Glutamatergic neuron (in vitro differentiated cells): Measurements from ENCODE around the gene COL19A1. TPM values are rescaled to one million over a fixed set of nuclear protein-coding genes. Genes with fewer than 3 reads are reported as not detected.

Source experiments
- DNase-seq: peaks from one replicate; pipeline ENCODE4 v3.0.0; 2022
- H3K27ac Mint-ChIP-seq: one replicate; pipeline ENCODE4 v1.8.0; 2020; ENCODE audit warnings: mild to moderate bottlenecking, mixed read lengths, inconsistent platforms; ENCODE audit not compliant: unreplicated experiment
- H3K27me3 Mint-ChIP-seq: one replicate; pipeline ENCODE4 v1.8.0; 2020; ENCODE audit warnings: mild to moderate bottlenecking, moderate library complexity, mixed read lengths, inconsistent platforms; ENCODE audit not compliant: unreplicated experiment
- H3K36me3 Mint-ChIP-seq: one replicate; pipeline ENCODE4 v1.8.0; 2020; ENCODE audit warnings: mild to moderate bottlenecking, mixed read lengths, inconsistent platforms; ENCODE audit not compliant: unreplicated experiment
- H3K4me1 Mint-ChIP-seq: one replicate; pipeline ENCODE4 v1.8.0; 2020; ENCODE audit warnings: mild to moderate bottlenecking, low read depth, mixed read lengths, inconsistent platforms; ENCODE audit not compliant: unreplicated experiment
- H3K4me3 Mint-ChIP-seq: one replicate; pipeline ENCODE4 v1.8.0; 2020; ENCODE audit warnings: mild to moderate bottlenecking, mixed read lengths, inconsistent platforms; ENCODE audit not compliant: unreplicated experiment
- H3K9me3 Mint-ChIP-seq: one replicate; pipeline ENCODE4 v1.8.0; 2020; ENCODE audit warnings: mild to moderate bottlenecking, moderate library complexity, mixed read lengths, inconsistent platforms; ENCODE audit not compliant: unreplicated experiment
- CTCF ChIP-seq: fragments of 200-600 bp; sonication (generic); IDR thresholded peaks from one replicate; pipeline ENCODE4 v1.5.0; 2021; ENCODE audit not compliant: partially characterized antibody, unreplicated experiment
- total RNA-seq: library from RNA; stranded (reverse); fragmentation: NEBNext Ultra II Directional; extraction: Animal tissue kit (Norgen Biotek cat#: 25700); gene quantifications from one replicate; pipeline ENCODE4 v1.2.1, GENCODE V29; 2021; ENCODE audit not compliant: unreplicated experiment

The COL19A1 gene
- total RNA-seq, 1 donor from 2014 or later: 0.78 TPM

GRCh38 chr6:69832558-69832957 lies 33.8 kb upstream of the COL19A1 start:
- no peaks in the 10 kb centered on the region for H3K36me3 Mint-ChIP-seq
- no peaks in the 10 kb centered on the region for H3K4me1 Mint-ChIP-seq
- H3K27ac Mint-ChIP-seq: no peak overlapping the region
- no peak for DNase-seq
- H3K27me3 Mint-ChIP-seq: no peaks in the 10 kb centered on the region
- no peaks in the 10 kb centered on the region for H3K9me3 Mint-ChIP-seq
- TF ChIP-seq CTCF: no peak
- H3K4me3 Mint-ChIP-seq: no peak overlapping the region

- Mint-ChIP-seq H3K4me3 (no peak overlapping the region), H3K9me3 (no peaks in the 10 kb centered on the region), H3K27me3 (no peaks in the 10 kb centered on the region), H3K27ac (no peak overlapping the region), H3K4me1 (no peaks in the 10 kb centered on the region), H3K36me3 (no peaks in the 10 kb centered on the region)
- no peak for DNase-seq
- TF ChIP-seq CTCF: peak; percentile 66
Measured at GRCh38 chr6:69835414-69836179, 30.8 kb upstream of the COL19A1 start.

GRCh38 chr6:69841862-69842261 lies 24.5 kb upstream of the COL19A1 start:
- H3K4me1 Mint-ChIP-seq: peaks cover 2% of the 10 kb centered on the region
- no peak for DNase-seq
- no peak overlapping the region for H3K4me3 Mint-ChIP-seq
- no peaks in the 10 kb centered on the region for H3K36me3 Mint-ChIP-seq
- no peak overlapping the region for H3K27ac Mint-ChIP-seq
- no peaks in the 10 kb centered on the region for H3K27me3 Mint-ChIP-seq
- TF ChIP-seq CTCF: no peak
- no peaks in the 10 kb centered on the region for H3K9me3 Mint-ChIP-seq

GRCh38 chr6:69843189-69843588 lies 23.2 kb upstream of the COL19A1 start:
- H3K36me3 Mint-ChIP-seq: no peaks in the 10 kb centered on the region
- no peaks in the 10 kb centered on the region for H3K27me3 Mint-ChIP-seq
- no peak overlapping the region for H3K4me3 Mint-ChIP-seq
- no peak for TF ChIP-seq CTCF
- no peak for DNase-seq
- H3K4me1 Mint-ChIP-seq: peaks cover 2% of the 10 kb centered on the region
- H3K9me3 Mint-ChIP-seq: no peaks in the 10 kb centered on the region
- H3K27ac Mint-ChIP-seq: no peak overlapping the region

- TF ChIP-seq CTCF: no peak
- Mint-ChIP-seq H3K4me1 (peaks cover 2% of the 10 kb centered on the region), H3K4me3 (no peak overlapping the region), H3K36me3 (no peaks in the 10 kb centered on the region), H3K27me3 (no peaks in the 10 kb centered on the region), H3K27ac (no peak overlapping the region), H3K9me3 (no peaks in the 10 kb centered on the region)
- no peak for DNase-seq
Measured at GRCh38 chr6:69846312-69846711, 20.0 kb upstream of the COL19A1 start.
